Measurements from ENCODE around the gene SLC6A2. TPM values are rescaled to one million over a fixed set of nuclear protein-coding genes. Genes with fewer than 3 reads are reported as not detected.

Gene SLC6A2
- total RNA-seq, 1 donor from 2014 or later, result not detected

- no peak overlapping the region for H3K27ac ChIP-seq
- H3K36me3 ChIP-seq, result no peaks in the 10 kb centered on the region
- H3K27me3 ChIP-seq, result no peaks in the 10 kb centered on the region
- no peaks in the 10 kb centered on the region for H3K9me3 ChIP-seq
- no peaks in the 10 kb centered on the region for H3K4me1 ChIP-seq
- intact Hi-C loops (cut with DNase I), result loop anchor here (10.0 kb wide), 1 partner anchor 155 kb away; no protein-coding TSS in a partner anchor
- no peak overlapping the region for H3K4me3 ChIP-seq
- no peak for DNase-seq (ENCODE audit: low spot score in 2 of 2)
- TF ChIP-seq, protein P1, sequence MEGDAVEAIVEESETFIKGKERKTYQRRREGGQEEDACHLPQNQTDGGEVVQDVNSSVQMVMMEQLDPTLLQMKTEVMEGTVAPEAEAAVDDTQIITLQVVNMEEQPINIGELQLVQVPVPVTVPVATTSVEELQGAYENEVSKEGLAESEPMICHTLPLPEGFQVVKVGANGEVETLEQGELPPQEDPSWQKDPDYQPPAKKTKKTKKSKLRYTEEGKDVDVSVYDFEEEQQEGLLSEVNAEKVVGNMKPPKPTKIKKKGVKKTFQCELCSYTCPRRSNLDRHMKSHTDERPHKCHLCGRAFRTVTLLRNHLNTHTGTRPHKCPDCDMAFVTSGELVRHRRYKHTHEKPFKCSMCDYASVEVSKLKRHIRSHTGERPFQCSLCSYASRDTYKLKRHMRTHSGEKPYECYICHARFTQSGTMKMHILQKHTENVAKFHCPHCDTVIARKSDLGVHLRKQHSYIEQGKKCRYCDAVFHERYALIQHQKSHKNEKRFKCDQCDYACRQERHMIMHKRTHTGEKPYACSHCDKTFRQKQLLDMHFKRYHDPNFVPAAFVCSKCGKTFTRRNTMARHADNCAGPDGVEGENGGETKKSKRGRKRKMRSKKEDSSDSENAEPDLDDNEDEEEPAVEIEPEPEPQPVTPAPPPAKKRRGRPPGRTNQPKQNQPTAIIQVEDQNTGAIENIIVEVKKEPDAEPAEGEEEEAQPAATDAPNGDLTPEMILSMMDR (IDR thresholded peaks at IDR 0.05), result no peak
Measured at GRCh38 chr16:55699616-55700015, 43.8 kb downstream of the SLC6A2 start.

- DNase-seq (ENCODE audit: low spot score in 2 of 2), result no peak
- Histone ChIP-seq H3K4me1 (no peaks in the 10 kb centered on the region), H3K27ac (no peak overlapping the region), H3K9me3 (no peaks in the 10 kb centered on the region), H3K27me3 (no peaks in the 10 kb centered on the region), H3K4me3 (no peak overlapping the region), H3K36me3 (no peaks in the 10 kb centered on the region)
- TF ChIP-seq, protein P1 (IDR thresholded peaks at IDR 0.05), result no peak
- intact Hi-C loops (cut with DNase I), result loop anchor here (10.0 kb wide), 1 partner anchor 155 kb away; no protein-coding TSS in a partner anchor
Measured at GRCh38 chr16:55700067-55700466, 44.3 kb downstream of the SLC6A2 start.

DNA sequence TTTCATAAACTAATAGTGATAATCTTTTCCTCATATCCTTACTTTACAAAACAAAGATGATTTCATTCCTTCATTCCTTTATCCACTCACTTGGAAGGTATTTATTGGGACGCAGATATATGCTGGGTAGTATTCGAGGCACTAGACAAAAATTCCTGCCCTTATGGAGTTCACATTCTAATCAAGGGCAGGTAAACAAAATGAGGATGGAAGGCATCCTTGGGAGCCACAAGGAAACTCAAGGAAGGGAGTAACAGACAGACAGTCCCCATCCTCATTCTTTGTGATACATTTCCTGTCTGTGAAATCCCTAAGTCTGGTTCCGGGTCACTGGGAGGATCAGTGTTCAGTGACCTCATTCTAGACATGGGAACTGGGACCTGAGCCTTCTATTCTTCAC, 45.2 kb downstream of the SLC6A2 start:
- no peak for DNase-seq (ENCODE audit: low spot score in 2 of 2)
- TF ChIP-seq, protein P1 (IDR thresholded peaks at IDR 0.05), result no peak
- no peaks in the 10 kb centered on the region for H3K27me3 ChIP-seq
- intact Hi-C loops (cut with DNase I), result loop anchor here (10.0 kb wide), 1 partner anchor 156 kb away; no protein-coding TSS in a partner anchor
- H3K4me3 ChIP-seq, result no peak overlapping the region
- H3K4me1 ChIP-seq, result no peaks in the 10 kb centered on the region
- no peaks in the 10 kb centered on the region for H3K36me3 ChIP-seq
- H3K9me3 ChIP-seq, result no peaks in the 10 kb centered on the region
- no peak overlapping the region for H3K27ac ChIP-seq

DNA sequence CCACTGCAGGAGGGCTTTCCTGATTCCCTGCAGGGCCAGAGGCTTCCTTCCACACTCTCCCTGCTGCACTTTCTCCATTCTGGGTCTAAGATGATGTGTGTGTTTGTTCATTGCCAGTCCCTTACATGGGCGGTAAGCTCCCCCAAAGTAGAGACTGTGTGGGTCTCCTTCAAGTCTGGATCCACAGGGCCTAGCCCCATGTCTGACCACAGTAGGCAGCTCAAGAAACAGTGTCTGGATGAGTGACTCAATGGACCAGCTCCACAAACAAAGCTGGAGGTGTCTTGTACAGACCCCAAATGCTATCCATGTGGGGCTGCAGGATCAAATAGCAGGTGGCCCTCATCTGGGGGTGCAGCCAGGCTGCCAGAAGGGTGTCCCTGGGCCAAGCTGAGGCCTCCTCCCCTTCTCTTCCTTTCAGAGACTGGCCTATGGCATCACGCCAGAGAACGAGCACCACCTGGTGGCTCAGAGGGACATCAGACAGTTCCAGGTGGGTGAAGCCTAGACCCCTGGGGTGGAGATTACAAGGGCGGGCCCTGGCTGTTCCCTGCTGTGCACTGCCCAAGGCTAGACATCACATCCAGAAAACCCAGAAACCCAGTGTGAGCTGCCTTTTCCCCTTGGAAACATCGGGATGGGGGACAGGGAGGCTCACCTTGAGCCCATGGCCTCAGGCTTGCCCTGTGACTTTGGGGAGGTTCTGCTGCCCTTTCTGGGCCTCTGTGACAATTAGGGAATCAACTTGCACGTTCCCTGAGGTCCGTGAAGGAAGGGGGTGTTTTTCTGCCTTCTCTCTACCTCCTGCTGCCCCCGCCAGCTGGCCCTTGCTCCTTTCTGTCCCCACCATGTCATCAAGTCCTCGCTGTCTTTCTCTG, 45.9 kb downstream of the SLC6A2 start:
- peak in 1 of 2 donors; percentile 70 for DNase-seq (ENCODE audit: low spot score in 2 of 2)
- no peaks in the 10 kb centered on the region for H3K27me3 ChIP-seq
- H3K9me3 ChIP-seq, result no peaks in the 10 kb centered on the region
- TF ChIP-seq, protein P1 (IDR thresholded peaks at IDR 0.05), result peak; percentile 25 to 51 (median 27)
- no peaks in the 10 kb centered on the region for H3K4me1 ChIP-seq
- intact Hi-C loops (cut with DNase I), result loop anchor here (10.0 kb wide), 1 partner anchor 157 kb away; no protein-coding TSS in a partner anchor
- H3K36me3 ChIP-seq, result no peaks in the 10 kb centered on the region
- H3K4me3 ChIP-seq, result no peak overlapping the region
- no peak overlapping the region for H3K27ac ChIP-seq

DNA sequence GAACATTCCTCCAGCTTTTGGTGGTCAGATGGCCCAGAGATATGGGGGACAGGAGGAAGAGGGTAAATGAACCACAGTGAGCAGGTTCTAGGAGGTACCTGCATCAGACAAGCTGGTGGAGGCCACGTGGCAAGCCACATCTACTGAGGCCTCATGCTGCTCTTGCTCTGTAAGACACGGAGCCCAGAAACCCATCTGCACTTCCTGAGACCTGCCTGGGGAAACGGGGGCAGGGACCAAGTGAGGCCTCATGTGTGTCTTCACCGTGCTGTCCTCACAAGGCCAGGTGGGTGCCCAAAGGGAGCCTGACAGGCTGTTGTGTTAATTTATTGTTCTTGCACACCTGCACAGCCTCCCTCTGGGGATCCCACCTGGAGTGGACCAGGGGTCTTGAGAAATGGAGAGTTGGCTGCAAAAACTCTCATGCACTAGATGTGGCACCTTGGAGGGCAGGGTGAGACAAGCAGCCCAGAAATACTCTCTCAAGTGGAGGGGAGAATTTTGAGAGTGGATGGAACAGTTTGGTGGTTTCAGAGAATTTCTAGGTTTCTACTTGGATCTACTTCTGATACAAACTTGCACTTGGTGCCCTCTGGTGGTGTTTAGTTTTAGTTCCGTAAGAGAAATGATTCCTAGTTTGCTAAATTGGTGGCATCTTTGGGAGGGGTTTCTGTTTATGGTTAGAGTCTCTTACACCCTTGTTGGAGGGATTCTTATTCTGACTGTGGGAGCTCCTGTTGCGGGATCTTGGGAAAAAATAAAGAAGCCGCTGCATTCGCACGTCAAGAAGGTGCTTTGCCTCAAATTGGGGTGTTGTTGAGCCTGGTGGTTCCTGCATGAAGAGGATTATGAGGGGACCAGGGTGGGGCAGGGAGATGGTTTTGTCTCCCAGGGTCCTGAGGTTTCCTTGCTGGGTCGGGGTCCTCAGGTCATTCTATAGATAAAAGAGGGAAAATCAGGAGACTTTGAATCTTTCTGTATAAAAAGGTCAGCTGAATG, 47.5 kb downstream of the SLC6A2 start:
- Histone ChIP-seq H3K4me3 (no peak overlapping the region), H3K36me3 (no peaks in the 10 kb centered on the region), H3K4me1 (no peaks in the 10 kb centered on the region), H3K9me3 (no peaks in the 10 kb centered on the region), H3K27ac (no peak overlapping the region), H3K27me3 (no peaks in the 10 kb centered on the region)
- TF ChIP-seq, protein P1 (IDR thresholded peaks at IDR 0.05), result peak in 2 of 3 experiments; percentile 6 to 35
- intact Hi-C loops (cut with DNase I), result loop anchor here (1.0 to 10.0 kb wide), 2 partner anchors 159 to 238 kb away; no protein-coding TSS in a partner anchor
- DNase-seq (ENCODE audit: low spot score in 2 of 2), result no peak

Measured in ascending aorta (tissue), 2 donors.